A549 treated with AZD9567 at 1 μM for 4 hours (cell line): ENCODE measurements around the gene SPAM1. TPM values are rescaled to one million over a fixed set of nuclear protein-coding genes. Genes with fewer than 3 reads are reported as not detected.

Experiments used
- total RNA-seq: library from RNA; stranded (reverse); fragments of 200-300 nt; extraction: Qiagen RNA extraction; gene quantifications from 5 replicates; pipeline ENCODE4 v1.2.3, GENCODE V29; 2022; ENCODE audit not compliant: insufficient read depth

Gene SPAM1, protein sequence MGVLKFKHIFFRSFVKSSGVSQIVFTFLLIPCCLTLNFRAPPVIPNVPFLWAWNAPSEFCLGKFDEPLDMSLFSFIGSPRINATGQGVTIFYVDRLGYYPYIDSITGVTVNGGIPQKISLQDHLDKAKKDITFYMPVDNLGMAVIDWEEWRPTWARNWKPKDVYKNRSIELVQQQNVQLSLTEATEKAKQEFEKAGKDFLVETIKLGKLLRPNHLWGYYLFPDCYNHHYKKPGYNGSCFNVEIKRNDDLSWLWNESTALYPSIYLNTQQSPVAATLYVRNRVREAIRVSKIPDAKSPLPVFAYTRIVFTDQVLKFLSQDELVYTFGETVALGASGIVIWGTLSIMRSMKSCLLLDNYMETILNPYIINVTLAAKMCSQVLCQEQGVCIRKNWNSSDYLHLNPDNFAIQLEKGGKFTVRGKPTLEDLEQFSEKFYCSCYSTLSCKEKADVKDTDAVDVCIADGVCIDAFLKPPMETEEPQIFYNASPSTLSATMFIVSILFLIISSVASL
- total RNA-seq, result not detected in 5 replicates

DNA sequence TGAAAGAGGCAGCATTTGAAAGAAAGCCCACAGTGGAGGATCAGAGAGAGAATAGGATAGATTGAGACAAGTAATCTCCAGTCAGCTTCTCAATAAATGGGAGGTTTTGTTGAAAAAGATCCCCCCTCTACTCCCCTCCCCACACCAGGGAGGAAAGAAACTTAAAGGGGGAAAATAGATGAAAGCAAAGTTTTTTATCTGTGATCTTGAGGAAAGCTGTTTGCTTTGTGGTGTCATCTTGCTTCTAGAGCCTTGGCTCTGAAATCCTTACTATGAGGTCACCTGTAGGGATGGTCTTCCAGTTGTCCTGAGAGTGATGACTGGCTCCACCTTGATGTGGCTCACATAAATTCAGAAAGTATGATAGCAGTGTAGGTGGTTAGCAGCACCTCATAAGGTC is at the start of gene SPAM1:
Gene SPAM1, plus strand, starts transcription at position 301 of the 400 bp plus-strand sequence. CDS start 28,330 bp downstream, outside the sequence.

Other genes with a start within 250 kb of the SPAM1 start
- 18.8 to 31.3 TPM (median 22.8 TPM) in 5 replicates for gene WASL, start 176.2 kb upstream of the SPAM1 start, total RNA-seq
- not detected in 5 replicates for gene HYAL4, start 80.1 kb upstream of the SPAM1 start, total RNA-seq
- gene TMEM229A, start 107.8 kb downstream of the SPAM1 start, total RNA-seq, result not detected in 5 replicates